Epithelial cell of prostate (primary cell): ENCODE measurements around the gene KIRREL3.
"Not testable (repeated sequence)": the region's sequence is repeated elsewhere in the genome, so short reads cannot be mapped to it uniquely, and the experiment has no call there.

Experiments used
- DNase-seq: peaks from one replicate; pipeline ENCODE4 v3.0.0-alpha.2; 2011; ENCODE audit warnings: low read depth, low spot score
- H3K27ac ChIP-seq: fragments of 450-650 bp; 2 replicates; pipeline ENCODE4 v1.5.1; 2017; ENCODE audit warnings: mild to moderate bottlenecking

Gene KIRREL3

GRCh38 chr11:126410649-126411048, 589.9 kb downstream of the KIRREL3 start:
- no peak for DNase-seq
- no peak overlapping the region for H3K27ac ChIP-seq

- H3K27ac ChIP-seq: no peak overlapping the region
Observed at GRCh38 chr11:126409620-126409985, 591.0 kb downstream of the KIRREL3 start.

DNA sequence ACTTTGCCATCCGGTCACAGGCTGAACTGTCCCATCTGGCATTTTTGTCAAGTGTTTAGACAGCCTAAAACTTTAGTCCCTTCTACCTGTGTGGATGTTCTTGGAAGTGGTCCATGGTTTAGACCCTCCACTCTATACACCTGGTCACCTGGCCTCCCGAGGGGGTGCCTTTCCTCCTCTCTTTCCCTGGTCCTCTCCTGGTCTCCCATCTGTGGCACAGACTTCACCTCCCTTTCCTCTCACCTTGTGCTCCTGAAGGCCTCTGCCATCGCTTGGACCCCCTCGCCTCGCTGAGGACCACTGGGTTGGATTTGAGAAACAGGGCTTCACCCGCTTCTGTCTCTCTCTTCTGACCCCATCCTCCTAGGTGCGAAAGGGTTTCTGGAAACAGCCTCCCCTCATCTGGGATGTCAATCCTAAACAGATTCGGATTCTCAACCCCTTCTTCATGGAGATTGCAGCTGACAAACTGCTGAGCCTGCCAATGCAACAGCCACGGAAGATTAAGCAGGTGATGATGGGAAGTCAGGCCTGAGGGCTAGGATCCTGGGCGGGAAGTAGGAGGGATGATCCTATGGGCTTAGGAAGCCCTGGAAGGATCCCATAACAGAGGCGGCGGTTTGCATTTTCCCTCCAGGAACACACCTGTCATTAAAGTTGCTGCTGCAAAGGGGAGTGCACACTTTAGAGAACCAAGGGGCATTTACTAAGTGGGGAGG, 591.5 kb downstream of the KIRREL3 start:
- no peak overlapping the region for H3K27ac ChIP-seq
- DNase-seq: no peak

More at GRCh38 chr11:126409620-126409985, 591.0 kb downstream of the KIRREL3 start:
- no peak for DNase-seq

DNA sequence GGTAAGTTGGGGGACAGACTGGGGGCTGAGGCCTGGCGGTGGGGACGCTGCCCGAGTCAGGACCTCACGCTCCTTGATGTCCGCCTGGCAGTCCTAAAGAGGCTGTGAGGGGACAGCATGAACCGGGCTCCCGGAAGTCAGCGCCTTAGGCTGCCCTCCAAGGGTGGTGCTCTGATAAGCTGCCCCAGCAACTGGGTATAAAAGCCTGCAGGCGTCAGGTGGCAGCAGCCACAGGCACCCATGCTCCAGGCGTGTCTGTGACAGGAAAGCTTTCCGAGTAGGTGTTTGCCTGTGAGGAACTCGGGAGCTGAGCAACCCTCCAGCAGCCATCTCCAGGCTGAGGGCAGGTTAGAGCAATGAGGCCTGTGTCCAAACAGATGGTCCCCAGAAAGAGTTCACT, 592.1 kb downstream of the KIRREL3 start:
- no peak overlapping the region for H3K27ac ChIP-seq
- DNase-seq: no peak

- no peak overlapping the region for H3K27ac ChIP-seq
- no peak for DNase-seq
Observed at GRCh38 chr11:126407682-126408288, 592.8 kb downstream of the KIRREL3 start.

- no peak for DNase-seq
- H3K27ac ChIP-seq: no peak overlapping the region
Observed at GRCh38 chr11:126407101-126407521, 593.5 kb downstream of the KIRREL3 start.

GRCh38 chr11:126406368-126406767, 594.2 kb downstream of the KIRREL3 start:
- no peak for DNase-seq
- peak overlapping the region; percentile 60 for H3K27ac ChIP-seq

- DNase-seq: no peak
- peak overlapping the region; percentile 60 for H3K27ac ChIP-seq
Observed at GRCh38 chr11:126405906-126406305, 594.7 kb downstream of the KIRREL3 start.

GRCh38 chr11:126405374-126405773, 595.2 kb downstream of the KIRREL3 start:
- H3K27ac ChIP-seq: peak overlapping the region; percentile 60
- DNase-seq: no peak

- H3K27ac ChIP-seq: peak overlapping the region; percentile 60
- DNase-seq: no peak
Observed at GRCh38 chr11:126404367-126404766, 596.2 kb downstream of the KIRREL3 start.

DNA sequence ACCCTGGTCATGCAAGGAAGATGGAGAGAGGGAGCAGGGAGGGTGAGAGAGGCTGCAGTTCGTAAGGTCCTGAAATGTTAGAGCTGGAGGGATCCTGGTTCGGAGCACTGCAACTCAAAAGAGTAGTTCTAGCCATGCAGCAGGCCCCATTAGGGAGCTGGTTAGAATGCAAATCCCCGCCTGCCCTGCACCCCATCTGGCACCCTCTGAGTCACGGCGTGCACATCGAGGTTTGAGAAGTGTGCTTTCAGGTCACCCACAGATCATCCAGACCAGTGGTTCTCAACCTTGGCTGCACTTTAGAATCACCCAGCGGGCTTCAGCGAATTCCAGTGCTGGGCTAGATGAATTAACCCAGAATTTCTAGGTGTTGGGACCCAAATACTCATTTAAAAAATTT, 596.9 kb downstream of the KIRREL3 start:
- DNase-seq: no peak
- peak overlapping the region; percentile 60 for H3K27ac ChIP-seq

DNA sequence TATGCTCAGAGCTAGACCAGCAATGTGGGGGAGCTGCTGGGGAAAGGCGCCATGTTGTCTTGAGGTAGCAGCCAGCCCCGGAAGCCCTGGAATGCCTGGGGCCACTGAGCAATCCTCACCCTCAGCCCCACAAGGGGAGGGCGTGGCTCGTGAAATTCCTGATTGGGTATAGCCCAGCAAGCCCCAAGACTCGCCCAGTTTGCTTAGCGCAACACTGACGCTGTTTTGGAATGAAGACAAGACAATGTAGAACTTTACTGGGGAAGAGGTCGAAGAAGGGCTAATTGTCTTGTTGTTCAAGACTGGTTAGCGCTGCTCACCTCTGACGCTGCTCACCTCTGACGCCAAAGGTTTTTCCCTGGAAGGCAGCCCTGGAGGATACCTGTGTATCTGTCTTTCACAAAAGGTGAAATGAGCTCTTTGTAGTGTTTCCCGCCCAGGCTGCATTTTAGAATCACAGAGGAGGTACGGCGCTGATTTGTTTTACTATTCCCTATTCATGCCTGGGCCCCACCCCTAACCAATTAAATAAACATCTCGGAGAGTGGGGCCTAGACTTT, 597.5 kb downstream of the KIRREL3 start:
- H3K27ac ChIP-seq: peak overlapping the region; percentile 60
- peak; percentile 65 for DNase-seq

- DNase-seq: no peak
- no peak overlapping the region for H3K27ac ChIP-seq
Observed at GRCh38 chr11:126400479-126400878, 600.1 kb downstream of the KIRREL3 start.

DNA sequence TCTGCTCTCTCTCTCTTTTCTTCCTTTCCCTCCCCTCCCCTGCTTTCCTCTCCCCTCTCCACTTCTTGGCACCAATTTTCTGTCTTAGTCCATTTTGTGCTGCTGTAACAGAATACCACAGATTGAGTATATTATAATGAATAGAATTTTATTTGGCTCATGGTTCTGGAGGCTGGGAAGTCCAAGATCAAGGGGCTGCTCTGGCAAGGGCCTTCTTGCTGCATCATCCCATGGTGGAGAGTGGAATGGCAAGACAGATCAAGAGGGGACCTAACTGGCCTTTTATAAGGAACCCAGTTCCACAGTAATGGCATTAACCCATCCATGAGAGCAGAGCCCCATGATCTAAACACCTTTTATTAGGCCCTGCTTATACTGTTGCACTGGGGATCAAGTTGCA, 600.6 kb downstream of the KIRREL3 start:
- DNase-seq: no peak
- H3K27ac ChIP-seq: no peak overlapping the region

DNA sequence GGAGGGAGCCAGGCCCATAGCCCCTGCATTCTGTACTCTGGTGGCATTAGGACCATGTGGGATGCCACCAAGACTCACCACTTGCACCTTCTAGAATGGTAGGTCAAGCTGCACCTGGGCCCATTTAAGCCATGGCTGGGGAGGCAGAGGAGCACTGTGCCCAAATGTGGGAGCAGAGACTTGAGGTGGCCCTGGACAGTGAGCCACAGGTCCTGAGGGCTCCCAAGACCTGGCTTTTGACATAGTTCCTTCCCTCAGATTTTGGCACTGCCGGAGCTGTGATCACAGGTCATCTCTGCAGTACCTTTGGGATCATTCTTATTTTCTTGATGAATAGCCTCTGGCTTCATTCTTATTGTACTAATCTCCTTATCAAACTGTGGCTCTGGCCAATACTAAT, 601.8 kb downstream of the KIRREL3 start:
- no peak for DNase-seq
- H3K27ac ChIP-seq: no peak overlapping the region

DNA sequence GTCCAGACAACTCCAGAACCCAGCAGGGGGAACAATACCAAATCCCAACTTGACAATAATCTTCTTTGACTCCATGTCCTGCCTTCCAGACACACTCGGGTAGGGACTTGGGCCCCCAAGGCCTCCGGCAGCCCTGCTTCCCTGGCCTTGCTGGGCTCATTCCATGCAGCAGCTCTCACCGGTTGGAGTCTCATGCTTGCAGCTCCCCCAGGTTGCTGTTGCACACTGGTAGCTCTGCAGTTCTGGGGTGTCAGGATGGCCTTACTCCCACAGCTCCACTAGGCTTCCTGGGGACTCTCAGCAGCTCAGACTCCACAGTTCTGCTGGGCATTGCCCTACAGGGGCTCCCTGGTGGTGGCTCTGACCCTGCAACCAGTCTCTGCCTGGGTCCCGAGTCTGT, 602.3 kb downstream of the KIRREL3 start:
- no peak overlapping the region for H3K27ac ChIP-seq
- no peak for DNase-seq

DNA sequence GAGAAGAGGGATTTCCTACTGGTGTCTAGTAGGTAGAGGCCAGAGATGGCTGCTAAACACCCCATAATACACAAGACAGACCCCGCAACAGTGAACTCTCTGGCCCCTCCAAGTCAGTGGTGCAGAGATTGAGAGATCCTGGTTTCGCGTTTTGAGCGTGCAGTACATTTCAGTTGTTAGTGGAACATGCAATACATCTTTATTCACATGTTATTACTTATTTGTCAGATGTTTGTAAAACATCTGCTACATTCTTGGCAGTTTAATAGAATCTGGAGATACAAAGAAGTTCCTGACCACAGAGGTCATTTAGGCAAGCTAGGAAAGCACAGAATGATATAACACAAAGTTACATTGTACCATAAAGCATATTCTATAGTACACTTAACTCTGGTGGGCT, 603.6 kb downstream of the KIRREL3 start:
- no peak overlapping the region for H3K27ac ChIP-seq
- DNase-seq: no peak

DNA sequence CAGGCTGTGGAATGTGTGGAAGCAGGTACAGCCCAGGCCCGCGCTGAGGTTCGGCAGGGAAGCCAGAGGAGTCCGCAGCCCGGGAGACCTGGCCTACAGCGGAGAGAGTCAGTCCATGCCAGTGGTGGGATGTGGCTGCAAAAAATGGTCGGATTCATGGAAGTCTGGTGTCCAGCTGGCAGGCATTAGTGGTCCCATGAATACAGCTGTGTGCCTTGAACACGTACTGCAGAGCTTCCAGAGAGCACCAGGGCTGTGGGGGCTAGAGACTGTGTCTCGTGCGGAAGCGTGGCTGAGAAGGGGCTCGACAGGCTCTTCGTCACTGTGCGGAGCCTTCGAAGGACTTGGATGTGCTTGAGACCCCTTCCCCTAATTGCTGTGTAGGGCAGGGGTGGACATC, 604.3 kb downstream of the KIRREL3 start:
- H3K27ac ChIP-seq, DNase-seq: not testable (repeated sequence)

GRCh38 chr11:126395784-126396183, 604.8 kb downstream of the KIRREL3 start:
- not testable (repeated sequence) for DNase-seq, H3K27ac ChIP-seq

DNA sequence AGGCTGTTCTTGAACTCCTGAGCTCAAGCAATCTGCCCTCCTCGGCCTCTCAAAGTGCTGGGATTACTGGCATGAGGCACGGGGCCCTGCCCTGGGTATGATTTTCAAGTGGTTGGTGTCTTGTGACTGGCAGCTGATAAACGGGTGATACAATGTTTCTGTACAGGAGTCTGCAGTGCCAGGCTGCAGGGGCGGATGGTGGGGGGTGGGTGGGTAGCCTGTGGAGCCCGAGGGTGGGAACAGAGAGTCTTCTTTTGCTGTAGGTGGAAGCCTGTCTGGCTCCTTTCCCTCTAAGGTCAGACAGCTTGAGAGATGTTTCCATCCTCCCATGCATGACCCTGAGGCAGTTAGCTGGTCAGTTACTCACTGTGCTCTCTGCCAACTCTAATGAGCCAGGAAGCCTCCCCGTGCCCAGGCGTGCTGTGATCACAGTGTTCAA, 605.9 kb downstream of the KIRREL3 start:
- not testable (repeated sequence) for DNase-seq
- peak overlapping the region; percentile 55 for H3K27ac ChIP-seq

DNA sequence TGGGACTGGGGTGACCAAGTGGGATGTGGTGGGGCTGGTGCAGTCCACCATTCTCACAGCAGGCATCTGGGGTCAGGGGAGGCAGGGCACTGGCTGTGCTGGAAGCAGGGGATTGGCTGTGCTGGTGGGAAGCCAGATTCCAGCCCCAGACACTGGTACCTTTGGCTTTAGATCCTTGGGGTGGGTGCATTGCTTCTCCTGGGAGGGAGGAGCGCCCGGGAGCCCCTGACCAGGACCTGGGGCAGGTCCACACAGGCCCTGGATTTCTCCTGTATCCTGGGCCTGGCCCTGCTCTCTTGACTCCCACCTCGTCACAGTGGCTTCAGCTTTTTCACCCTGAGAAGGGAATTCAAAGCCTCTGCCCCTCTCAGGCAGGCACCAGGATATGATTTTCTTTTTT, 606.5 kb downstream of the KIRREL3 start:
- peak overlapping the region; percentile 55 for H3K27ac ChIP-seq
- DNase-seq: no peak

DNA sequence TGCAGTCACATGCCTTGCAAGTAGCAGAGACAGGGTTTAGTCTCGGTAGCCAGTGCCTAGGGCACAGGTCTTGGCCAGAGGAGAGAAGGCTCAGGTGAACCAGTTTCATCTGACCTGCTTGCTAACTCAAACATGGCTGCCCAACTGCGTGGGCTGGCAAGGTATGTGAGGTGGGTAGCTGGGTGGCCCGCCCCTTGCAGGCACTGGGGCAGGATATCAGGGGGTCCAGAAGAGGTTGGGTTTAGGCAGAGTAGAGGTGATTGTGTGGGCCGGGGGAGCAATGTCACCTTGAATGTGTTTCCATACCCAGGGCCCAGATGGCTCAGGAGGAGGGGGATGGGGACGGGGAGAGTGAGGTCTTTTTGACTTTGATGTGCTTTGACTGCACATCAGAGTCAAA, 607.4 kb downstream of the KIRREL3 start:
- H3K27ac ChIP-seq: peak overlapping the region; percentile 23
- no peak for DNase-seq
